GM19455 (cell line): ENCODE results near the gene CACNG4.
"Not testable (repeated sequence)": the region's sequence is repeated elsewhere in the genome, so short reads cannot be mapped to it uniquely, and the experiment has no call there.

Experiments used
- ATAC-seq: cut with Tn5 transposase; IDR thresholded peaks from one replicate; pipeline ENCODE4 v1.9.1; 2021; ENCODE audit not compliant: unreplicated experiment

CACNG4 gene

DNA sequence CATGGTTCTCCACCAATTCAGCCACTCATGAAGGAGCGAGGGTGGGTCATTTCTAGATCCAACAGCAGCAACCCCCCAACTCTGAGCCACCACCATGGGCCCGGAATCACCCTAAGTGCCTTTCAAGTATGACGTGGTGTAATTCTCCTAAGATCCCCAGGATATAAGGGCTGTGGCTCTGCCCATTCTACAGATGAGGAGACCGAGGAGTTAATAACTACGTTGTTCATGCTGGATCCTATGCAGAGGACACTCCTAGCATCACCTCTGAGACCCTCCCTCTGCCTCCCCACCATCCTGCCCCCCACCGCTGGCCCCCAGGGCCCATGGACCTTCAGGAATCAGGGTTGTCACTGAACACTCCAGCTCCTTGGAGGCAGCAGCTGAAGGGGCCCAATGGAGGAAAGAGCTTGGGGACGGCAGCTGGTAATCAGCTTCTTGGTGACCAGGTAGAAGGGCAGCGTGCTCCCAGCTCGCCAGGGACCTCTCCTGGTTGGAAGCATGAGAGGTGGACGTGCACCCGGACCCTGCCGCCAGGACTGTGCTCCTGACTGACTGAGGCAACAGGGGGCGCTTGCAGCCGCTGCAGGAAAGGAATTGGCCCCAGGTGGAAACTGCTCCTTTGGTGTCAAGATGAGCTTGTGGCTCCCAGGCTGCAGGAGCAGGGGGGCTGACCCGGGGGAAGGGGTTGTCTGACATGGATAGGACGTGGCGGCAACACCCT is 51.7 kb downstream of the CACNG4 start:
- ATAC-seq = no peak

DNA sequence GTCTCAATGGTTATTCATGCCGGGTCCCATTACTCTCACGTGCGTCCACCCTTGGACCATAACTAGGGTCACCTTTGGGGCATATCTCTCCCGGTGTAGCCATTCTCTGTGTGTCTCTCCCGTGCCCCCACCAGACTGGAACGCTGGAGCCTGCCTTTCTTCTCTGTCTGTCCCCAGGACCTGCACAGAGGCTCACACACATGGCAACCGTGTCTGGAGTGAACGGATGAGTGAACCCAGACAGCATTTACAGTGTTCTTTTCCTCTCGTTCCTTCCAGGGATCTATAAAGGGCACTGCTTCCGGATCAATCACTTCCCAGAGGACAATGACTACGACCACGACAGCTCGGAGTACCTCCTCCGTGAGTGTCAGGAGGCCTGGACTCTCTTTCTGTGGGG is 53.4 kb downstream of the CACNG4 start:
- ATAC-seq = no peak

DNA sequence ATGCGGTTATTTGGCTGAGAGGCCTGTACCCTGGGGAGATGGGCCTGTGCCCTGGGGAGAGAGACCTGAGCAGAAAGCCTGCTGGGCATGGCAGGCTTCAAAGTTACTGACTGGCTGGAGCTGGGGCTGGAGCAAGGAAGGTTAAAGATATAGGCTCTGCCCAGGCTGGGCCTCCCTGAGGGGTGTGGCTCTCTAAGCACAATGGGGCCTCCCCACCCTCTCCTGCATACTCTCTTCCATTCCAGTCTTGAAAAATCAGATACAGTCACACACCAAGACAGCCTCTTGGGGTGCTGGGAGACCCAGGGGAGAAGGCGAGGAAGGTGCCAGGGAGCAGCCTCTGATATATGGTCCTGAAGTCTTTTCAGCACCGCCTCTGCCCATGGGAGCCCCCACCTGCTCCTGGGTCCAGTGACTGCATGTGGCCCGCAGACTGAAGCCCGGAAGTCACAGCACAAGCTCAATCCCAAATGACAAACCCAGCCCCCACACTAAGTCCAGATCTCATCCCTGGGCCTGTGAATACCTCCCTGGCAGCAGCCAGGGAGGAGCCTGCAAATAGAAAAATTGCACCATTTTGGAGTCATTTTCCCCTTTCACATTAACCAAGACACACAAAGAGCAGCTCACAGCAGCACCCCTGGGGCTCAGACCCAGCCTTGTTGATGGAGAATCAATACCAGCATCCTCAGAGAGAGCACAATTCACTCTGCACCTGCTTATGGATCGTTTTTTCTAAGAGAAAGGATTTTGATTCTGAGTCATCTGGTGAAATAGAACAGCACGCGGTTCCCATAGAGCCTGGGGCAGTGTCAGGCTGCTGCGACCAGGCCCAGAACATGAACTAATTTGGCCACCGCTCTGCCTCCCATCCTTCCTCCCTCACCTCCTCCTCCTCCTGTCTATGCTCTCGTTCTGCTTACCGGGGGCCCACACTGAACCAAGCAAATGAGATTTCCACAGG is 54.2 kb downstream of the CACNG4 start:
- ATAC-seq = no peak

DNA sequence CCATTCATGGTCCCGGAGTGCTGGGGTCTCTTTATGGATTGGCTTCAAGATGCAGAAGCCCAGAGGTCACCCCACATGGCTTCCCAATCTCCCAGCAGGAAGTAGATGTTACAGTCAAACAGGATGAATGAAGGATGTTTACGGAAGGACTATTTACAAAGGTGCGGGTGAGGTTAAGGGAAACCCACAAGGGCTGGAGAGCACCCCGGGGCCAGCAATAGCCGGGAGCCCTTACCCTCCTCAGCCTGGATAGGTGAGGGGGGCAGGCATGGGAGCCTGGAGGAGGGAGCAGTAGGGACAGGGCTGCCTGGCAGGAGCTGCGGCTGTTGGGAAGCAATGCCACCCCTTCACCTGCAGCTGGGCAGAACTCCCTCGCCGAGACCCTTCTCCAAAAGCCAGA is 55.3 kb downstream of the CACNG4 start:
- ATAC-seq = no peak

DNA sequence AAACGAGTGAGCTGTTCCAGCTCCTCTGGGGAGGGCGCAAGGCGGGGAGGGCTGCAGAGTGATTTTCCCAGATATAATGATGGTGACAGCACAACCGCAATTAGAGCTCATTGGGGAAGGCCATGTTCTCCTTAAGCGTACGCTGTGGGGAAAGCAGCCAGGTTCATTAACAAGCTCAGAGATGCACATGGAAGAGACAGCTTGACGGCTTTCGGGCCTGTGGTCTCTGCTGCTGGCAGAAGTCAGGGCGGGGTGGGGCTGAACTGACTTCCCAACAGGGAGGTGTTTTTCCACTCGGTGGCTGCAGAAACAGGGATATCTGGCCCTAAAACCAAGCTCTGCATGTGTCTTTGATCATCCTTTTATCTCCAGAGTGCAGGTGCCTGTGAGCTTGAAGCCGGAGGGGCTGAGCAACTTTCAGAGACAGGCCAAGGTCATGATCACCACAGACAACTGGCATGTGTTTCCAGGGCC is 55.8 kb downstream of the CACNG4 start:
- no peak for ATAC-seq

DNA sequence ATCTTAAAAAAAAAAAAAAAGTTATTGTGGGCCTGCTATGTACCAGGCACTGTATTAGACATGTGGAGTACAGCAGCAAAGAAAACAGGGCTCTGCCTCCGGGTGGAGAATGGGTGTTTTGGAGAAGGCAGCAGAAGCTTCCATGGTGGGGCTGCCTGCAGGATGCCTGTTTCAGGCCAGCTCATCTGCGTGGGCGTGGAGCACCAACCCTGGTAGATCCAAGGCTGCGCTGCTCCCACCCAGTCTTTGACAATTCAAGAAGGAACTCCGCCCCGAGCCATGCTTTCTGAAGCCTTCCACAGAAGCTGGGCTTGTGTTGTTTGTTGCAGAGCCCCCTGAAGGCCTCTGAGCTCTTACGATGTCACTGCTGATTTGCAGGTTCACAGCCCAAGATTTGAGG is 56.7 kb downstream of the CACNG4 start:
- ATAC-seq = no peak

DNA sequence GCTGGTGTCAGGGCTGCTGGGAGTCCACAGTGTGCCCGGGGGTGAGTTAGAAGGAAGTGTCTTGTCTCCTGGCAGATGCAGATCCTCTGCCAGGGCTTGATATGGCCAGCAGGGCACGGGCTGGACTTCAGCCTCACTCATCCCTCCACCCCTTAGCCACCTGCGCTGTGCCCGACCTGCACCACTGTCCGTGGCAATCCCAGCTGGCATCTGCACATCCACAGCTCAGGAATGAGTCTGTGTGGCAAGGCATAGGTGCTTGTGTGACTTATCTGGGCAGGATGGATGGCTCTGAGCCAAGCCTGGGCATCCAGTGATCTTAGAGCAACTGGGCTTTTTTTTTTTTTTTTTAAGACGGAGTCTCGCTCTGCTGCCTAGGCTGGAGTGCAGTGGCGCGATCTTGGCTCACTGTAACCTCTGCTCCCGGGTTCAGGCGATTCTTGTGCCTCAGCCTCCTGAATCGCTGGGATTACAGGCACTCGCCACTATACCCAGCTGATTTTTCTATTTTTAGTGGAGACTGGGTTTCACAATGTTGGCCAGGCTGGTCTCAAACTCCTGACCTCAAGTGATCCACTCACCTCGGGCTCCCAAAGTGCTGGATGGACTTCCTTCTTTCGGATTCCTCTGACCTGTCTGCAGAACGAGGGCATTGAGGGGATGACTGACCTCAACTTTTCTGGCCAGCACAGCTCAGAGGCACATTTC is 57.4 kb downstream of the CACNG4 start:
- ATAC-seq = no peak

DNA sequence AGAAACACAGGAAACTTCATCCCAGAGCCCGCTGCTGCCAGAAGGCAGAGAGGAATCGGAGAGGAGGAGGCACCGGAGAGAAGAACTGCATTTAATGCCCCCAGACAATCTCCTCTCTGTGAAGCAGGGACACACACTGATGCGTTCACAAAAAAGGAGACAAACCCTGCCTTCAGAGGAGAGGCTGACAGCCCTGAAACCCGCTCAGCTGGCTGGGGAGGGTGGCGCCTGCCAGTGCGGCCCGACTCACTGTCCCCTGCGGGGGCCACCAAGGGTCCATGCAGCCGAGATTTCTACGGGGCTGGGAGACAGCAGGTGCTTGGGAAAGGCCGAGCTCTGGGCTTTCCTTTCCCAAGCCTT is 57.9 kb downstream of the CACNG4 start:
- no peak for ATAC-seq

DNA sequence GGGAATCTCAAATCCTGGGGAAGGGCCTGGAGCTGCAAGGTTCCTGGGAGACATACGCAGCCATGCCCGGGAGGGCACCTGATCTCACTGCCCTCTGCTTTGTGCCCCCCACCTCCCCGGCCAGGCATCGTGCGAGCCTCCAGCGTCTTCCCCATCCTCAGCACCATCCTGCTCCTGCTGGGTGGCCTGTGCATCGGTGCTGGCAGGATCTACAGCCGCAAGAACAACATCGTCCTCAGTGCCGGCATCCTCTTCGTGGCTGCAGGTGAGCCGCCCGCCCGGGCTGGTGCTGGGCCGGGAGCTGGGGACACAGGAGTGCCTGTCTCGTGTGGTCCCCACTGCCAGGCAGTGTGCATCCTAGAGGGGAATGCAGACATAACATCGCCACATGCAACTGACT is 60.2 kb downstream of the CACNG4 start:
- no peak for ATAC-seq

DNA sequence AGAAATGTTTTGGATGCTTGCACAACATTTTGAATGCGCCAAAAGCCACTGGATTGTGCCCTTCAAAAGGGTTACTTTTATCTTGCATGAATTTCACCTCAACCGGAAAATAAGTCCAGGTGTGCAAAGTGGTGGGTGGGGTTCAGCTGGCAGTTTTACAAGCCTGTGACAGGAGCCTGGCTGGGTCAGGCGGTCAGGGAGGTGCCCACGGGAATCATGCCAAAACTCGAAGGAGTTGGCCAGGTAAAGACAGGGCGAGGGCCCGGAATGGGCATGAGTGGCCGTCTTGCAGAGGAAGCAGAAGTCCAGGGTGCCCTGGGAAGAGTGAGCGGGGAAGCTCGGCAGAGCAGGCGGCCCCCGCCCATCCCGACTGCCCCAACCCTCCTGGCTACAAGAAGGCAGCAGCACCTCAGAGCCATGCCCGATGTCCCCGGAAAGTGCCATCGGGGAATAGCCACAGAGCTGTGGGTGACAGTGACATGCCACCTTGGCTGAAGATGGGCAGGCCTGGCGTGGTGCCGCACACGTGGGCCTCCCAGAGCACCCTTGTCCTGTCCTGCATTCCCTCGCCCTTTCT is 60.8 kb downstream of the CACNG4 start:
- ATAC-seq = no peak

DNA sequence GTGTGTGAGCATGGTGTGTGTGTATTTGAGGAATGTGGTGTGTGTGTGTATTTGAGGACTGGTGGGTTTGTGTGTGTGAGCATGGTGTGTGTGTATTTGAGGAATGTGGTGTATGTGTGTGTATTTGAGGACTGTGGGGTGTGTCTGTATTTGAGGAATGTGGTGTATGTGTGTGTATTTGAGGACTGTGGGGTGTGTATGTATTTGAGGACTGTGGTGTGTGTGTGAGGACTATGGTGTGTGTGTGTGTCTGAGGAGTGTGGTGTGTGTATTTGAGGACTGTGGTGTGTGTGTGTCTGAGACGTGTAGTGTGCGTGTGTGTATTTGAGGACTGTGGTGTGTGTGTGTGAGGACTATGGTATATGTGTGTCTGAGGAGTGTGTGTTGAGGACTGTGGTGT is 61.8 kb downstream of the CACNG4 start:
- no peak for ATAC-seq

DNA sequence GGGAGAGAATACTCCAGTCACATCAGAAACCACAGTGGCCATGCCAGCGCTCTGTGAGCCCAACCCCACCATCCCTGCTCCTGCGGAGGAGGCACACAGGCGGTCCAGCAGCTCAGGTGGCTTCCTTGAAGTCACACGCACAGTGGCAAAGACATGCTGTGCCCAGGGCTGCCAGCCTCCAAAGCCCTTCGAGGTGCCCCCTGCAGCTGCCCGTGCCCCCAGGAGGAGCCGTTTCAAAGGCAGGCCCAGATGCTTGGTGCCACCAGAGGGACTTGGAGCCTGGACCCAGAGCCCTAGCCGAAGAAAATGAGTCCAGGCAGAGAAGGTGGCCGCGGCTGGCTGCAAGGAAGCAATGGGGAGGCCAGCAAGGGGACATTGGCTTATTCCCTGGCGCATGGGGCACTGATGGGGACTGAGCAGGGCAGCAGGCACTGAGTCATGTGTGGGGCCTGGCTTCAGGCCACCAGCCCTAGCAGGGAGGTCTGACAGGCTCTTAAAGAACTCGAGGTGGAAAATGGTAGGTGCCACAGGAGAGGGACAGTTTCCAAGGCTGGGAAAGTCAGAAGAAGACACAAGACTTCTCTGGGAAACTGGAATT is 62.6 kb downstream of the CACNG4 start:
- ATAC-seq = no peak

DNA sequence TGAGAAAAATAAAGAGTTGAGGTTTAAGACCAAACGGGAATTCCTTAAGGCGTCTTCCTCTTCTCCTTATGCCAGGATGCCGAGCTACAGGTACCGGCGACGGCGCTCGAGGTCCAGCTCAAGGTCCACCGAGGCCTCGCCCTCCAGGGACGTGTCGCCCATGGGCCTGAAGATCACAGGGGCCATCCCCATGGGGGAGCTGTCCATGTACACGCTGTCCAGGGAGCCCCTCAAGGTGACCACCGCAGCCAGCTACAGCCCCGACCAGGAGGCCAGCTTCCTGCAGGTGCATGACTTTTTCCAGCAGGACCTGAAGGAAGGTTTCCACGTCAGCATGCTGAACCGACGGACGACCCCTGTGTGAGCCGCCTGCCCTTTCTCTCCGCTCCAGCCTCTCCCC is 66.1 kb downstream of the CACNG4 start:
- ATAC-seq = no peak

DNA sequence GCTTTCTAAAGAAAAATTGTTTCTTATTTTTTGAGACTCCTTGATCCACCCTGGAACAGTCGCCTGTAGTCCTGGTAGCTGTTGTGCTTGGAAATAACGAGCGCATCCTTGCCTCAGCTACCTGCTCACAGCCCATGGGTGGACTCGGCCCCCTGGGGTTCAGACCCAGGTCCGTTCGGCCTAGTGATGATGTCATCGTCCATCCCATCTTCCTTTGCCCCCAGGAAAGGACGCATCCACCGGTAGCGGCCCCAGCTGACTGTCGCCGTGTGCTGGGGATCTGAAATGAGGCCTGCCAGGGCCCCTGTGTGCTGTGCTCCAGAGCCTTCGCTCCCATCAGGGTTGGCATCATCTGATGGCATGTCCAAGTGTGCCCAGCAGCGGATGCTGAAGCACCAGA is 67.9 kb downstream of the CACNG4 start:
- ATAC-seq = no peak

DNA sequence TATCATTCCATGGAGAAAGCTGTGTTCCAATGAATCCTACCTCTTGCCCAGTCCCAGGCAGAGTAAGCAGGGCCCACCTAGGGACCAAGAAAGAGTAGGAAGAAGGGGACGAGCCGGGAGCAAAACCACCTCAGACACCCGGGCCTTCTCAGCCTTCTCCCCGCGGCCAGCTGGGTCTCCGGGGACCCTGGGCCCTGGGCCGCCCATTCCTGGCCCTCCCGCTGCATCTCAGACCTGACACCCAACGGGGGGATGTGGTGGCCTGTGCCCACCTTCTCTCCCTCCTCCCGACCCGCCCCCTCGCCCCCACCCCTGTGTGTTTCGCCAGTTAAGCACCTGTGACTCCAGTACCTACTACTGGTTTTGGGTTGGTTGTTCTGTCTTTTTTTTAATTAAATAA is 68.5 kb downstream of the CACNG4 start:
- no peak for ATAC-seq

DNA sequence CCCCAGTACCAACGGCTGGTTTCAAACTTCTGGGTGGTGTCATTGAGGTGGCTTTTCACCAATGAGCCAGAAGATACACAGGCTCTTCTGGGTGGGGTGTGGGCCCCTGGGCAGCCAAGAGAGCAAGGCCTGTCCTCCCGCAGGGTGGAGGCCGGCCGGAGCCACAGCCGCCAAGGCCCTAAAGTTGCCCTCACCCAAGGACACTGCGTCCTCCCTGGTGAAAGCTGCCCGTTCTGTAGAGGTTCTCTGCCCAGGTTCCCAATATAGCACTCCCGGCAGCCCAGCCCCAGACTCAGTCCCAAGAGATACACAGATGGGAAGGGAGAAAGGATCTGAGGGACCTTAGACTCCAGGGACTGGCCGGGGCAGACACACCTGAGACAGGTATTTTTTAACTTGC is 69.1 kb downstream of the CACNG4 start:
- no peak for ATAC-seq

DNA sequence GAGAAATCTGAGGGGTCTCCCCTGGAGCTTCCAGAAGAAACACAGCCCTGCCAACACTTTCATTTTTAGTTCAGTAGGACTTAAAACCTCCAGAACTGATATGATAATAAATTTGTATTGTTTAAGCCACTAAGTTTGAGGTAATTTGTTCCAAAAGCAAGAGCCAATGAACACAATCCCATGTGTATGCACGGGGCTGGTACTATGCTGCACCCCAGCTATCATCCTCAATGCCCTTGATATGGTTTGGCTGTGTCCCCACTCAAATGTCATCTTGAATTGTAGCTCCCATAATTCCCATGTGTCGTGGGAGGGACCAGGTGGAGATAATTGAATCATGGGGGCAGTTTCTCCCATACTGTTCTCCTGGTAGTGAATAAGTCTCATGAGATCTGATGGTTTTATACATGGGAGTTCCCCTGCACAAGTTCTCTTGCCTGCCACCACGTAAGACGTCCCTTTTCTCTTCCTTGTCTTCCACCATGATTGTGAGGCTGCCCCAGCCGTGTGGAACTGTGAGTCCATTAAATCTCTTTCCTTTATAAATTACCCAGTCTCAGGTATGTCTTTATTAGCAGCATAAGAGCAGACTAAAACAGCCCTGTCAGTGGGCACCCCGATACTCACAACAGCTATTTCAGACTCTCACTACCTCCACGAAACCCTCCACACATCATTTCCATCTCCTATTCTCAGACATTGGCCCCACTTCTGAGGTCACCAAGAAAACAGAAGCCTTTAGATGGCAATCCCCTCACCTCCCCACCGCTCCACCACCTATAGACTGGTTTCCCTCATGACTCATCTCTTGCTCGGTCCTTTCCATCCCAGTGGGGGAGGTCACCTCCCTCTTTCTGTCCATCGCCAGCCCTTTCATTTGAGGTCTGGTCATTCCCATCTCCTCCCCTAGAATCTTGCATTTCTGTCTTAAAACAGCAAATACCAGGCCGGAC is 70.9 kb downstream of the CACNG4 start:
- ATAC-seq = peak; percentile 71

DNA sequence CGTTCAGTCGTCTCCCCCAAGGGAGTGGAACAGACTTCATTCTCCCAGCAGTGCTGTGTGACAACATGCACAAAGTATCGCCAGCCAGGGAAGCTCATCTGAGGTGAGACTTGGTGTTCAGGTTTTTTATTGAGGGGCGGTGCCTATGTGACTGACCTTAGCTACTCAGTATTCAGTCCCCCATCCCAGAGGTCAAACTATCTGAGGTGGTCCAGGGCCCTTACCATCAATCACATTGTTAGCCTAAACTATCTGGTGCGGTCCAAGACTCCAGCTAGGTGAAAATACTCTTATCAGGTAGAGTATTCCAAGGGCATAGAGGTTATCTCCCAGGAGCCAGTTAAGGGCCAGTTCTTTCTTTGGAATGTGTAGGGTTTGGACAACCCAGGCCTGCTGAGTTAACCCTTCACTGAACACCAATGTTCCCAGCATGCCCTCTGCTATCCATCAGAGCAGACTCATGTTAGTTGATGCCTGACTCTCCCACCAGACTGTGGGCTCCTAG is 74.4 kb downstream of the CACNG4 start:
- ATAC-seq = no peak

DNA sequence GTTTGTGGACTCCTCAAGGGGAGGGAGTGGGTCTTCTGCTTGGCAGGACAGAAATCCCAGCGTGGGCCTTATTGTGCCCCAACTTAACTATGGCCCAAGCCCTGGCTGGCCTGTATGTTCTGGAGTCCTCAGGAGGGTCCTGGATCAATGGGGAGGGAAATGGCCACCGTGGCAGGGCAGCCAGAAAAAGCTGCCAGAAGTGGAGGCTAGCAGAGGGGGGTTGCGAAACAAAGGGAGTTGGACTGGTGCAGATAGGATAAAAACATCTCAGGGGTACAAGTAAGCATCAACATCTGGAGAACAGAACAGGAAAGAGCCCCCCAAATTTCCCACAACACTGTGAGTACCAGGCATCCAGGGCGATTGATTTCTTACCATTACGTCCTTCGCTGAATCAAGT is 76.1 kb downstream of the CACNG4 start:
- no peak for ATAC-seq

DNA sequence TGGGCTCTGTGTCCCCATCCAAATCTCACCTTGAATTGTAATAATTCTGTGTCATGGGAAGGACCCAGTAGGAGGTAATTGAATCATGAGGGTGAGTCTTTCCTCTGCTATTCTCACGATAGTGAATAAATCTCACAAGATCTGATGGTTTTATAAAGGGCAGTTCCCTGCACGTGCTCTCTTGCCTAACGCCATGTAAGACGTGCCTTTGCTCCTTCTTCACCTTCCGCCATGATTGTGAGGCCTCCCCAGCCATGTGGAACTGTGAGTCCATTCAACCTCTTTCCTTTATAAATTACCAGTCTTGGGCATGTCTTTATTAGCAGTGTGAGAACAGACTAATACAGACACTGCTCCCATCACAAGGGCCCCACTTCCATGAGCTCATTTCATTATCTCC is 76.6 kb downstream of the CACNG4 start:
- ATAC-seq = not testable (repeated sequence)
